D721Med (cell line): ENCODE measurements around the gene APOLD1.
"Not testable (repeated sequence)": the region's sequence is repeated elsewhere in the genome, so short reads cannot be mapped to it uniquely, and the experiment has no call there.

Experiments used
- DNase-seq: peaks from one replicate; pipeline ENCODE4 v3.0.0; 2011; ENCODE audit warnings: low spot score; ENCODE audit not compliant: insufficient read length
- FAIRE-seq: peaks from 2 replicates; lab custom pipeline; 2011; peaks lifted over from hg19 to GRCh38; lab: Jason Lieb, UNC
- TF ChIP-seq, protein P1 (sequence below): IDR thresholded peaks from 2 replicates; pipeline ENCODE4 v1.5.1; 2012; ENCODE audit warnings: mild to moderate bottlenecking, control low read depth; ENCODE audit not compliant: insufficient read depth; ENCODE audit errors: missing control alignments

APOLD1 gene

DNA sequence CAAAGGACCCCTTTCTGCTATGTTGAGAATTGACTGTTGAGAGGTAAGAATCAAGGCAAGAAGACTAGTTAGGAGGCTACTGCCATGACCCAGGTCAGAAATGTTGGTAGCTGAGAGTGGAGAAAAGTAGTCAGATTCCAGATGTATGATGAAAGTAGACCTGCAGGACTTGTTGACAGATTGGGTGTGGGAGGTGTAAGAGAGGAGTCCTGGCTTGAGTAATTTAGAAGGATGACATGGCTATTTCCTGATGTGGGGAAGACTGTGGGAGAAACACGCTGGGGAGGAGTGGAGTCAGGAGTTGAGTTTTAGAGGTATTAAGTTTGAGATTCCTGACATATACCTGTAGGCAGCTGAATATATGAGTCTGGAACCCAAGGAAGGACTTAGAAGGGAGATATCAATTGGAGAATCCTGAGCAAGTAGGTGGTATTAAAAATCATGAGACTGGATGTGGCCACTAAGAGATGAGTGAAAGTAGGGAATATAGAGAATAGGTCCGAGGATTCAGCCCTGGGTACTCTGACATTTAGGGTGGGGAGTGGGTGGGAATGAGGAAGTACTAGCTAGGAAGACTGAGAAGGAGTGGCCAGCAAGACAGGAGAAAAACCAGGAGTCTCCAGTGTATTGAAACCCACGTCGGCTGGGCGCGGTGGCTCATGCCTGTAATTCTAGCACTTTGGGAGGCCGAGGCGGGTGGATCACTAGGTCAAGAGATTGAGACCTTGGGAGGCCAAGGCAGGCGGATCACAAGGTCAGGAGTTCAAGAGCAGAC is 15.1 kb downstream of the APOLD1 start:
- DNase-seq (no peak), FAIRE-seq (no peak)
- TF ChIP-seq, protein P1, sequence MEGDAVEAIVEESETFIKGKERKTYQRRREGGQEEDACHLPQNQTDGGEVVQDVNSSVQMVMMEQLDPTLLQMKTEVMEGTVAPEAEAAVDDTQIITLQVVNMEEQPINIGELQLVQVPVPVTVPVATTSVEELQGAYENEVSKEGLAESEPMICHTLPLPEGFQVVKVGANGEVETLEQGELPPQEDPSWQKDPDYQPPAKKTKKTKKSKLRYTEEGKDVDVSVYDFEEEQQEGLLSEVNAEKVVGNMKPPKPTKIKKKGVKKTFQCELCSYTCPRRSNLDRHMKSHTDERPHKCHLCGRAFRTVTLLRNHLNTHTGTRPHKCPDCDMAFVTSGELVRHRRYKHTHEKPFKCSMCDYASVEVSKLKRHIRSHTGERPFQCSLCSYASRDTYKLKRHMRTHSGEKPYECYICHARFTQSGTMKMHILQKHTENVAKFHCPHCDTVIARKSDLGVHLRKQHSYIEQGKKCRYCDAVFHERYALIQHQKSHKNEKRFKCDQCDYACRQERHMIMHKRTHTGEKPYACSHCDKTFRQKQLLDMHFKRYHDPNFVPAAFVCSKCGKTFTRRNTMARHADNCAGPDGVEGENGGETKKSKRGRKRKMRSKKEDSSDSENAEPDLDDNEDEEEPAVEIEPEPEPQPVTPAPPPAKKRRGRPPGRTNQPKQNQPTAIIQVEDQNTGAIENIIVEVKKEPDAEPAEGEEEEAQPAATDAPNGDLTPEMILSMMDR: no peak

DNA sequence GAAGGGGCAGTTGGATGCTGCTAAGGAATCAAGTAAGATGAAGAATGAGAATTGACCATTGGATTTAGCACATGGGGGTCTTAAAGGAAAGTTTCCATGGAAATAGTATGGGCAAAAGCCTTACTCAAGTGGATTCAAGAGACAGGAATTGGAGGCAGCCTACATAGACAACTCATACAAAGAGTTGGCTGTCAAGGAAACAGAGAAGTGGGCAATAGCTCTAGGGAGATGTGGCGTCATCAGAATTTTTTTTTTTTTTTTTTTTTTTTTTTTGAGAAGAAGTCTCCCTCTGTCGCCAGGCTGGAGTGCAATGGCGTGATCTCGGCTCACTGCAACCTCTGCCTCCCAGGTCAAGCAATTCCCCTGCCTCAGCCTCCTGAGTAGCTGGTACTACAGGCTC is 16.2 kb downstream of the APOLD1 start:
- DNase-seq, FAIRE-seq: not testable (repeated sequence)

DNA sequence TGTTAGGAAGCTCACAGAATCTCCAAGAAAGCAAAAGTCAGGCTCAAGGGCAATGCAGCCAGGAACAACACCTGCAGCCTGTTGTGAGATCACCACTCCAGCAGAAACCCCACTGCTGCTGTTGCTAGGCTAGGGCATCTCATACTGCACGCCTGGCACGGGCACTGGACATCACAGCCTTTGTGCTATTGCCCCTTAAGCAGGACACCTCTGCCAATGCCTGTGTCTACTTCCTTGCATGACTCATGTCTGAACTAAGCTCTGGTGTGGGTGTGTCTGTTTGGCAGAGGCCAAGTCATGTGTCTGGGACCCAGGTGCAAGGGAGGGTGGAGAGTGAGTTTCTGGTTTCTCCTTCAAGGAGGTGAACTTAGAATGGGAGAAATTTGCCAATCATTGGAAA is 17.7 kb downstream of the APOLD1 start:
- DNase-seq (no peak), FAIRE-seq (no peak)
- TF ChIP-seq, protein P1: no peak

DNA sequence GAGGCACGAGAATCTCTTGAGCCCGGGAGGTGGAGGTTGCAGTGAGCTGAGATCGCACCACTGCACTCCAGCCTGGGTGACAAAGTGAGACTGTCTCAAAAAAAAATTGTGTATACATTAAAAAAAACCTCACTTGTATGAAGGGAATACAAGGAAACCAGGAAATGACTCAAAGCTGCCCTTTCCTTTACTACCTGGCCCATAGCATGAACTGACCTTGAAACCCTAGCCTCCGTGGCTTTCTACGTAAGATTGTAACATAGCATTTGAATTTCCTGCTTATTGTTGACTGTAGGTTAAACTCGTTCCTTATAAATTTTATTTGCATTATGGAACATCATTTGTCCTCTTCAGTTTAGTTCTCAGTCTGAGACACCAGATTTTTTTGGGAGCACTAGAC is 18.6 kb downstream of the APOLD1 start:
- TF ChIP-seq, protein P1: no peak
- DNase-seq (no peak), FAIRE-seq (no peak)

DNA sequence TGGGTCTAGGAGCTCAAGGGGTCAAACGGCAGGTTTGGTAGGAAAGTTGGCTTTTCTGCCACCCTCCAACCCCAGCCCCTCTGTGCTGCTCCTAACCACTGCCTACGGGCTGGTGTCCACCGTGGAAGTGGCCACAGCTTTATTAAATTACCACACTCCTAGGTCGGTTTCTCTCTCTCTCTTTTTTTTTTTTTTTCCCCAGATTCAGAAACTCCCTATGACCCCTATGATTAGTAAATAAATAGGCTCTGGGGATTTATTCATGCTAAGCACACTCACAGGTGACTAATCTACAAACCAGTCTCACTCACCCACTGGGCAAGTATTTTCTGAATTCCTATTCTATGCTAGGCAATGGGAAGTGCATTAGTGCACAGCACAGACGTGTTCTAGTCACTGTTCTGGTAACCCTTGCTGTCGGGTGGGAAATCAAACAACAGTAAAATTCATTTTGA is 19.0 kb downstream of the APOLD1 start:
- no peak for FAIRE-seq
- TF ChIP-seq, protein P1: no peak
- DNase-seq: no peak

DNA sequence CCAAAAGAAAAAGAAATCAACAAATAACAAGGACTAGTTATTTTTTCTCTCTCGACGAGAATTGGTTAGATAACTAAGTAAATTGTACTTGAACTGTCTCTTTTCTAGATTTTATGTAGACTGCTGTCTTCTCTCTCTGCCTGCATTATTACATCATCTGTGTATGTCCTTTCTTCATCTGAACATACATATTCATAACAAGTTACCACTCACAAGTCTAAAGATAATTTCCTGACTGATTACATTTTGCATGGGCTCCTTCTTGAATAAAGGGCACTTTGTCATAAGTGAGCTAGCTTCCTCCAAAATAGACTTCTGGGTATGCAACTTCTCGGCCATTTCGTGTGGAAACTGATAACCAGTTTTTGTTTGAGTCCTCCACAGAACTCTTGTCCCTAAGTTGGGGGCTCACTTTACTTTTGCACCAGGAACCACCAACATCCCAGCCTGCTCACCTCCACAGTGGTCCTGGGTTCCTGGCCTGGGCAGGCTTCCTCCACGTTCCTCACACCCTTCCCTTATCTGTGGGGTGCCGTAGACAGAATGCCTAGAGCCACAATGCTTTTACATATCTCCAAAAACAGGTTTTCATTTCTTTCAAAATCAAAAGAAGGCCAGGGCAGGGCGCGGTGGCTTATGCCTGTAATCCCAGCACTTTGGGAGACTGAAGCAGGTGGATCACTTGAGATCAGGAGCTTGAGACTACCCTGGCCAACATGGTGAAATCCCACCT is 21.5 kb downstream of the APOLD1 start:
- DNase-seq (no peak), FAIRE-seq (no peak)
- TF ChIP-seq, protein P1: no peak

DNA sequence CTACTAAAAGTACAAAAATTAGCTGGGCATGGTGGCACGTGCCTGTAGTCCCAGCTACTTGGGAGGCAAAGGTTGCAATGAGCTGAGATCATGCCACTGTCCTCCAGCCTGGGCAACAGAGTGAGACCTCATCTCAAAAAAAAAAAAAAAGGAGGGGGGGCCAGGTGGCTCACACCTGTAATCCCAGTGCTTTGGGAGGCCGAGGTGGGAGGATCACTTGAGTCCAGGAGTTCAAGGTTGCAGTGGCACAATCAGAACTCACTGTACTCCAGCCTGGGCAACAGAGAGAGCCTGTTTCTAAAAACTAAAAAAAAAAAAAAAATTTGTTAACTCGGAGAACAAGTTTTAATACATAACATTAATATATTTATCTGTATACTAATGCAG is 22.1 kb downstream of the APOLD1 start:
- FAIRE-seq, DNase-seq: not testable (repeated sequence)
